A549 (cell line): ENCODE data around the gene ACYP2. TPM values are rescaled to one million over a fixed set of nuclear protein-coding genes. Genes with fewer than 3 reads are reported as not detected.

Source experiments
- ATAC-seq, 2 experiments: fragments of 200-7000 bp in 1 of 2; fragments of >200 bp in 1 of 2; cut with Nextera tagmentation in 1 of 2; cut with Tn5 transposase in 1 of 2; 3 replicates each; pipeline versions ENCODE4 v1.8.0 to v1.9.1; 2018 to 2020; ENCODE audit warnings: mild to moderate bottlenecking in 1 of 2, moderate library complexity in 1 of 2
- CTCF ChIA-PET: fragments of 300-600 bp; sonication (Branson Sonifier 250); formaldehyde crosslinking; extraction: SDS; loops from one replicate; lab custom pipeline; 2021; ENCODE audit warnings: antibody characterized with exemption, inconsistent platforms; lab: Yijun Ruan, JAX
- POLR2A ChIA-PET: fragments of 350-600 bp; formaldehyde crosslinking; extraction: SDS; loops from one replicate; lab custom pipeline; 2021; ENCODE audit warnings: antibody characterized with exemption, inconsistent platforms; lab: Yijun Ruan, JAX
- DNase-seq, 2 experiments: peaks; one replicate each; pipeline versions ENCODE4 v3.0.0 to v3.0.0-alpha.2; 2011 to 2016; ENCODE audit warnings: low read depth in 1 of 2, low spot score in 1 of 2
- FAIRE-seq: peaks from 2 replicates; lab custom pipeline; 2011; peaks lifted over from hg19 to GRCh38; lab: Jason Lieb, UNC
- H3K27ac ChIP-seq, 2 experiments: fragments of >200 bp; sonication (Bioruptor Twin); formaldehyde crosslinking; 3 replicates each; pipeline ENCODE4 v1.5.1; 2016 to 2017
- H3K4me1 ChIP-seq: fragments of >200 bp; sonication (Bioruptor Twin); formaldehyde crosslinking; 3 replicates; pipeline ENCODE4 v1.6.1; 2016
- H3K4me2 ChIP-seq: fragments of >200 bp; sonication (Bioruptor Twin); formaldehyde crosslinking; 3 replicates; pipeline ENCODE4 v1.6.1; 2016
- H3K4me3 ChIP-seq: fragments of >200 bp; sonication (Bioruptor Twin); formaldehyde crosslinking; 3 replicates; pipeline ENCODE4 v1.5.1; 2016
- H3K9me3 ChIP-seq: fragments of >200 bp; sonication (Bioruptor Twin); formaldehyde crosslinking; 3 replicates; pipeline ENCODE4 v1.6.1; 2016
- CBX2 ChIP-seq: fragments of 200-600 bp; sonication (generic); IDR thresholded peaks from 2 replicates; pipeline ENCODE4 v1.6.1; 2016; ENCODE audit warnings: low read depth, mild to moderate bottlenecking, borderline replicate concordance
- CHD2 ChIP-seq: fragments of 150-350 bp; IDR thresholded peaks from 2 replicates; pipeline ENCODE4 v1.6.1; 2014; ENCODE audit warnings: low read length; ENCODE audit not compliant: partially characterized antibody
- CTCF ChIP-seq: fragments of >200 bp; sonication (Bioruptor Twin); formaldehyde crosslinking; IDR thresholded peaks from 3 replicates; pipeline ENCODE4 v1.5.1; 2016
- EHF ChIP-seq: fragments of 250-450 bp; sonication (Bioruptor Pico); IDR thresholded peaks from 2 replicates; pipeline ENCODE4 v1.5.0; 2020; ENCODE audit warnings: mild to moderate bottlenecking
- EP300 ChIP-seq, 2 experiments: fragments of >200 bp; sonication (Bioruptor Twin); formaldehyde crosslinking; IDR thresholded peaks; 2 replicates in 1 of 2; 3 replicates in 1 of 2; pipeline ENCODE4 v1.6.1; 2016 to 2017
- ESRRA ChIP-seq: fragments of 150-350 bp; IDR thresholded peaks from 2 replicates; pipeline ENCODE4 v1.6.1; 2014; ENCODE audit warnings: mild to moderate bottlenecking, low read length, borderline replicate concordance
- FOSB ChIP-seq: fragments of 250-450 bp; sonication (Bioruptor Pico); IDR thresholded peaks from 2 replicates; pipeline ENCODE4 v1.5.0; 2020; ENCODE audit warnings: mild to moderate bottlenecking, moderate library complexity
- GATA3 ChIP-seq: IDR thresholded peaks from 2 replicates; pipeline ENCODE4 v1.6.1; 2012; ENCODE audit warnings: borderline replicate concordance
- HEYL ChIP-seq: fragments of 250-450 bp; sonication (Bioruptor Pico); IDR thresholded peaks from 2 replicates; pipeline ENCODE4 v1.8.0; 2021; ENCODE audit warnings: mild to moderate bottlenecking, moderate library complexity
- HOXA7 ChIP-seq: fragments of 250-450 bp; sonication (Bioruptor Pico); IDR thresholded peaks from 2 replicates; pipeline ENCODE4 v1.5.0; 2020; ENCODE audit warnings: mild to moderate bottlenecking, moderate library complexity
- JUN ChIP-seq, 2 experiments: fragments of >200 bp; sonication (Bioruptor Twin); formaldehyde crosslinking; IDR thresholded peaks; 2 replicates in 1 of 2; 3 replicates in 1 of 2; pipeline ENCODE4 v1.6.1; 2016 to 2017
- JUNB ChIP-seq: fragments of >200 bp; sonication (Bioruptor Twin); formaldehyde crosslinking; IDR thresholded peaks from 2 replicates; pipeline ENCODE4 v1.6.1; 2016
- KDM1A ChIP-seq: fragments of 200-600 bp; sonication (generic); IDR thresholded peaks from 2 replicates; pipeline ENCODE4 v1.6.1; 2016; ENCODE audit warnings: low read depth, mild to moderate bottlenecking
- MAZ ChIP-seq: fragments of 150-350 bp; IDR thresholded peaks from 2 replicates; pipeline ENCODE4 v1.6.1; 2014; ENCODE audit warnings: antibody characterized with exemption, low read depth, low read length, borderline replicate concordance
- NPAS2 ChIP-seq: fragments of 250-450 bp; sonication (Bioruptor Pico); IDR thresholded peaks from 2 replicates; pipeline ENCODE4 v1.8.0; 2022; ENCODE audit warnings: mild to moderate bottlenecking, moderate library complexity, borderline replicate concordance
- NR3C1 ChIP-seq: fragments of >200 bp; sonication (Bioruptor Twin); formaldehyde crosslinking; IDR thresholded peaks from 3 replicates; pipeline ENCODE4 v1.6.1; 2017
- POLR2A ChIP-seq: IDR thresholded peaks from 2 replicates; pipeline ENCODE4 v1.6.1; 2012; ENCODE audit warnings: mild to moderate bottlenecking, low read length
- POLR2AphosphoS2 ChIP-seq: conservative IDR thresholded peaks from 2 replicates; pipeline ENCODE4 v1.6.1; 2012; ENCODE audit warnings: low read length, improper control_type of control experiment, inconsistent platforms
- RAD21 ChIP-seq, 2 experiments: fragments of >200 bp in 1 of 2; sonication (Bioruptor Twin) in 1 of 2; formaldehyde crosslinking in 1 of 2; IDR thresholded peaks in 1 of 2; conservative IDR thresholded peaks in 1 of 2; 2 replicates in 1 of 2; 3 replicates in 1 of 2; pipeline ENCODE4 v1.6.1; 2012 to 2018; ENCODE audit warnings: inconsistent platforms in 1 of 2
- RARB ChIP-seq: fragments of 250-450 bp; sonication (Bioruptor Pico); IDR thresholded peaks from 2 replicates; pipeline ENCODE4 v1.8.0; 2021; ENCODE audit warnings: mild to moderate bottlenecking, moderate library complexity
- SREBF2 ChIP-seq: fragments of 450-650 bp; IDR thresholded peaks from 2 replicates; pipeline ENCODE4 v1.6.1; 2014; ENCODE audit warnings: mild to moderate bottlenecking, moderate library complexity
- TP53 ChIP-seq: fragments of 250-450 bp; sonication (Bioruptor Pico); IDR thresholded peaks from 2 replicates; pipeline ENCODE4 v1.5.0; 2021; ENCODE audit warnings: mild to moderate bottlenecking, moderate library complexity
- ZNF302 ChIP-seq: fragments of 250-450 bp; sonication (Bioruptor Pico); IDR thresholded peaks from 2 replicates; pipeline ENCODE4 v1.9.0; 2021; ENCODE audit warnings: inconsistent platforms, mild to moderate bottlenecking, moderate library complexity
- ZSCAN20 ChIP-seq: fragments of 250-450 bp; sonication (Bioruptor Pico); IDR thresholded peaks from 2 replicates; pipeline ENCODE4 v1.8.0; 2022; ENCODE audit warnings: mild to moderate bottlenecking, moderate library complexity
- WGBS: methylation state at CpG from one replicate; pipeline ENCODE4 v1.1.6; 2017; ENCODE audit errors: missing lambda C conversion rate; 5-methylcytosine and 5-hydroxymethylcytosine counted together
- polyA plus RNA-seq, 4 experiments: library from polyadenylated mRNA; depleted of rRNA in 3 of 4; stranded (reverse); fragments of >200 nt; fragmentation: RNase III in 1 of 4; extraction: RNeasy Plus Mini Kit Qiagen cat#74134 plus additional on column Dnase treatment in 1 of 4; gene quantifications; 2 replicates in 3 of 4; 3 replicates in 1 of 4; pipeline ENCODE4 v1.2.3, GENCODE V29; 2011 to 2017

ACYP2 gene
- polyA plus RNA-seq, 2 of the 4 experiments (the other 2 are of a cell fraction): 10.0 to 11.4 TPM

GRCh38 chr2:54212456-54212855 is 97.0 kb downstream of the ACYP2 start:
- no peak overlapping the region for H3K27ac ChIP-seq

DNA sequence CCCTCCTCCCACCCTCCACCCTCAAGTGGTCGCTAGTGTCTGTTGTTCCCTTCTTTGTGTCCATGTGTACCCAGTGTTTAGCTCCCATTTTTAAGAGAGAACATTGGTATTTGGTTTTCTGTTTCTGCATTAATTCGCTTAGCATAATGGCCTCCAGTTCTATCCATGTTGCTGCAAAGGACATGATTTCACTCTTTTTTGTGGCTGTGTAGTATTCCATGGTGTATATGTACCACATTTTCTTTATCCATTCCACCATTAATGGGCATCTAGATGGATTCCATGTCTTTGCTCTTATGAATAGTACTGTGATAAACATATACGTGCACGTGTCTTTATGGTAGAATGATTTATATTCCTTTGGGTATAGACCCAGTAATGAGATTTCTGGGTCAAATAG is 97.7 kb downstream of the ACYP2 start:
- H3K27ac ChIP-seq: no peak overlapping the region
- H3K9me3 ChIP-seq: peaks cover 5% of the 10 kb centered on the region; the same call in 1 of the 3 replicates
- ChIA-PET POLR2A (no interaction called here), CTCF (no interaction called here)
- WGBS: 58% methylated on average over 4 of the region's 4 CpGs
- DNase-seq (no peak), ATAC-seq (no peak), FAIRE-seq (no peak)
- H3K4me3 ChIP-seq: no peak overlapping the region
- peaks cover 12% of the 10 kb centered on the region; the same call in 2 of the 3 replicates for H3K4me1 ChIP-seq
- no peak for TF ChIP-seq JUN (IDR thresholded peaks at IDR 0.05)
- no peak for TF ChIP-seq RARB (CRISPR knock-in tag)
- no peak for TF ChIP-seq FOSB (CRISPR knock-in tag)
- TF ChIP-seq CTCF: no peak
- no peak for TF ChIP-seq NR3C1
- no peak for TF ChIP-seq RAD21 (conservative IDR thresholded peaks at IDR 0.05 in 1 of 2, IDR thresholded peaks at IDR 0.05 in 1 of 2)
- no peak for TF ChIP-seq POLR2A
- TF ChIP-seq HEYL (CRISPR knock-in tag): no peak
- TF ChIP-seq MAZ: no peak
- H3K4me2 ChIP-seq: no peak overlapping the region

More at GRCh38 chr2:54212456-54212855, 97.0 kb downstream of the ACYP2 start:
- ChIA-PET CTCF (interaction anchor here (0.7 to 1.5 kb wide), 3 partner anchors 18 to 492 kb away, joined by 3 to 7 read pairs (median 3); no protein-coding TSS in a partner anchor), POLR2A (interaction anchor here (0.7 kb wide), 1 partner anchor 118 kb away, joined by 3 read pairs; no protein-coding TSS in a partner anchor)
- no peak for FAIRE-seq
- no peak for DNase-seq
- Histone ChIP-seq H3K9me3 (peaks cover 5% of the 10 kb centered on the region; the same call in 1 of the 3 replicates), H3K4me1 (peaks cover 12% of the 10 kb centered on the region; the same call in 2 of the 3 replicates), H3K4me3 (no peak overlapping the region), H3K4me2 (no peak overlapping the region)
- TF ChIP-seq SREBF2 (no peak), EHF (CRISPR knock-in tag) (no peak), JUN (IDR thresholded peaks at IDR 0.05) (no peak)
- peak in 1 of 2 experiments; percentile 39; a peak in 1 of 6 replicates for ATAC-seq
- 53% methylated on average over 1 of the region's 1 CpG for WGBS

DNA sequence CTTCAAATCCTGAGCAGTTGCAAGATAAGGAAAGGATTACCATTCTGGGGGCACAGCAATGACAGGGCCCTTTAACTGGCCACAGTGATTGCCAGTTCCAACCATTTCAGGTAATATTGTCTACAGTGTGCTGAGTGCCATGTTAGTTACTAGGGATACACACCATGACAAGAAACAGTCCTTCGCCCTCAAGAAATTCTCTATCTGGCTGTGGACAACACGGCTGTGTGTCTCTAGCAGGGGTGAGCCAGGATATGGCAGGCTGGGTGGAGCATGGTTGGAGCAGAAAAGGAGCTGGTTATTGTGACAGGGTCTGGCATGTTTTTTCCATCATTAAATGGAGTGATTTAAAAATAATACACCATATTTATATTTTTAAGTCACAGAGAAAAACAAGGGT is 109.6 kb downstream of the ACYP2 start:
- H3K4me2 ChIP-seq: no peak overlapping the region
- FAIRE-seq: no peak
- no peak for TF ChIP-seq NPAS2
- TF ChIP-seq ZSCAN20 (CRISPR knock-in tag): no peak
- TF ChIP-seq JUNB: no peak
- no peak for TF ChIP-seq CBX2
- TF ChIP-seq TP53: no peak
- TF ChIP-seq EP300 (IDR thresholded peaks at IDR 0.05): no peak
- TF ChIP-seq NR3C1: no peak
- H3K4me1 ChIP-seq: no peaks in the 10 kb centered on the region
- no peaks in the 10 kb centered on the region for H3K9me3 ChIP-seq
- no peak overlapping the region for H3K4me3 ChIP-seq
- DNase-seq: no peak
- 84% methylated on average over 2 of the region's 2 CpGs for WGBS
- no peak for ATAC-seq
- no peak overlapping the region for H3K27ac ChIP-seq
- ChIA-PET POLR2A (no interaction called here), CTCF (no interaction called here)

- Histone ChIP-seq H3K27ac (no peak overlapping the region), H3K4me3 (no peak overlapping the region), H3K4me1 (no peaks in the 10 kb centered on the region), H3K4me2 (no peak overlapping the region), H3K9me3 (no peaks in the 10 kb centered on the region)
- DNase-seq (no peak), FAIRE-seq (no peak), ATAC-seq (no peak)
- ChIA-PET CTCF (interaction anchor here (1.0 kb wide), 2 partner anchors 11 to 120 kb away, joined by 3 read pairs; no protein-coding TSS in a partner anchor), POLR2A (no interaction called here)
- 58% methylated on average over 2 of the region's 2 CpGs for WGBS
- TF ChIP-seq EHF (CRISPR knock-in tag) (no peak), KDM1A (no peak), POLR2AphosphoS2 (no peak), NR3C1 (no peak), ESRRA (no peak), FOSB (CRISPR knock-in tag) (no peak), MAZ (no peak), GATA3 (no peak), HOXA7 (no peak), SREBF2 (no peak), CHD2 (no peak), ZNF302 (CRISPR knock-in tag) (no peak)
Measured at GRCh38 chr2:54226260-54226659, 110.8 kb downstream of the ACYP2 start.
